IPS DF 6.9 (cell line): Measurements from ENCODE around the gene EHBP1.
"Not testable (repeated sequence)": the region's sequence is repeated elsewhere in the genome, so short reads cannot be mapped to it uniquely, and the experiment has no call there.

Source experiments
- DNase-seq: peaks from one replicate; pipeline ENCODE4 v3.0.0-alpha.2; 2013; ENCODE audit warnings: low read depth, low spot score
- H3K27ac ChIP-seq: one replicate; pipeline ENCODE4 v1.5.1; 2013; ENCODE audit warnings: low read length, control low read depth
- H3K27me3 ChIP-seq: 2 replicates; pipeline ENCODE4 v1.6.1; 2013; ENCODE audit warnings: mild to moderate bottlenecking, low read length; ENCODE audit not compliant: control insufficient read depth, insufficient read depth
- H3K36me3 ChIP-seq: 2 replicates; pipeline ENCODE4 v1.6.1; 2013; ENCODE audit warnings: low read length; ENCODE audit not compliant: control insufficient read depth, insufficient read depth
- H3K4me1 ChIP-seq: 2 replicates; pipeline ENCODE4 v1.6.1; 2013; ENCODE audit warnings: low read length; ENCODE audit not compliant: control insufficient read depth, insufficient read depth
- H3K4me3 ChIP-seq: 2 replicates; pipeline ENCODE4 v1.5.1; 2013; ENCODE audit warnings: mild to moderate bottlenecking, low read length
- H3K9me3 ChIP-seq: 2 replicates; pipeline ENCODE4 v1.6.1; 2013; ENCODE audit warnings: low read length, inconsistent platforms; ENCODE audit not compliant: control insufficient read depth, insufficient read depth
- WGBS: extraction: QIAGEN DNeasy Blood & Tissue Kit; methylation state at CpG from one replicate; pipeline ENCODE4 v1.1.7; 2013; ENCODE audit warnings: mixed read lengths, missing lambda C conversion rate; ENCODE audit not compliant: insufficient read length, insufficient coverage; 5-methylcytosine and 5-hydroxymethylcytosine counted together

The EHBP1 gene

GRCh38 chr2:62704654-62705006 is 883 bp upstream of the EHBP1 start:
- no peak overlapping the region for H3K27ac ChIP-seq
- WGBS: no CpG with 5 or more reads among the region's 2 CpGs
- DNase-seq: no peak
- H3K27me3 ChIP-seq: no peaks in the 10 kb centered on the region
- H3K36me3 ChIP-seq: no peaks in the 10 kb centered on the region; the same call in 1 of the 2 replicates
- H3K9me3 ChIP-seq: no peaks in the 10 kb centered on the region
- H3K4me3 ChIP-seq: peak overlapping the region; percentile 43; the same call in 1 of the 2 replicates
- no peaks in the 10 kb centered on the region for H3K4me1 ChIP-seq

GRCh38 chr2:62705859-62706720 is 577 bp downstream of the EHBP1 start:
- WGBS: no CpG with 5 or more reads among the region's 57 CpGs
- Histone ChIP-seq H3K27me3 (no peaks in the 10 kb centered on the region), H3K4me3 (peak overlapping the region; percentile 83), H3K27ac (no peak overlapping the region), H3K4me1 (no peaks in the 10 kb centered on the region), H3K36me3 (no peaks in the 10 kb centered on the region; the same call in 1 of the 2 replicates), H3K9me3 (no peaks in the 10 kb centered on the region)
- DNase-seq: peak; percentile 5

- DNase-seq: no peak
- H3K9me3 ChIP-seq: no peaks in the 10 kb centered on the region
- H3K27ac ChIP-seq: no peak overlapping the region
- WGBS: no CpG with 5 or more reads among the region's 7 CpGs
- H3K4me1 ChIP-seq: no peaks in the 10 kb centered on the region
- peak overlapping the region; percentile 83; the same call in 1 of the 2 replicates for H3K4me3 ChIP-seq
- H3K36me3 ChIP-seq: no peaks in the 10 kb centered on the region; the same call in 1 of the 2 replicates
- no peaks in the 10 kb centered on the region for H3K27me3 ChIP-seq
Observed at GRCh38 chr2:62706721-62707521, 1.4 kb downstream of the EHBP1 start.

- DNase-seq: no peak
- H3K4me3 ChIP-seq: no peak overlapping the region
- no peaks in the 10 kb centered on the region for H3K4me1 ChIP-seq
- no peak overlapping the region for H3K27ac ChIP-seq
- H3K9me3 ChIP-seq: no peaks in the 10 kb centered on the region
- H3K27me3 ChIP-seq: no peaks in the 10 kb centered on the region
- H3K36me3 ChIP-seq: no peaks in the 10 kb centered on the region; the same call in 1 of the 2 replicates
- no CpG with 5 or more reads among the region's 1 CpG for WGBS
Observed at GRCh38 chr2:62708751-62709150, 3.2 kb downstream of the EHBP1 start.

GRCh38 chr2:62711832-62712494 is 6.5 kb downstream of the EHBP1 start:
- Histone ChIP-seq H3K27ac (no peak overlapping the region), H3K27me3 (no peaks in the 10 kb centered on the region), H3K9me3 (no peaks in the 10 kb centered on the region), H3K4me3 (no peak overlapping the region), H3K4me1 (no peaks in the 10 kb centered on the region), H3K36me3 (no peaks in the 10 kb centered on the region; the same call in 1 of the 2 replicates)
- no peak for DNase-seq
- WGBS: no CpG with 5 or more reads among the region's 1 CpG

- no CpG with 5 or more reads among the region's 3 CpGs for WGBS
- DNase-seq, H3K36me3 ChIP-seq, H3K9me3 ChIP-seq, H3K27me3 ChIP-seq, H3K4me1 ChIP-seq, H3K4me3 ChIP-seq, H3K27ac ChIP-seq: not testable (repeated sequence)
Observed at GRCh38 chr2:62713196-62713595, 7.7 kb downstream of the EHBP1 start.

GRCh38 chr2:62713837-62714236 is 8.3 kb downstream of the EHBP1 start:
- Histone ChIP-seq H3K27me3 (no peaks in the 10 kb centered on the region), H3K27ac (no peak overlapping the region), H3K9me3 (no peaks in the 10 kb centered on the region), H3K4me1 (no peaks in the 10 kb centered on the region), H3K4me3 (no peak overlapping the region), H3K36me3 (no peaks in the 10 kb centered on the region; the same call in 1 of the 2 replicates)
- DNase-seq: no peak

- no peaks in the 10 kb centered on the region for H3K27me3 ChIP-seq
- DNase-seq: no peak
- no CpG with 5 or more reads among the region's 4 CpGs for WGBS
- no peaks in the 10 kb centered on the region for H3K36me3 ChIP-seq
- no peaks in the 10 kb centered on the region for H3K9me3 ChIP-seq
- no peak overlapping the region for H3K27ac ChIP-seq
- no peak overlapping the region for H3K4me3 ChIP-seq
- H3K4me1 ChIP-seq: no peaks in the 10 kb centered on the region
Observed at GRCh38 chr2:62716768-62717167, 11.3 kb downstream of the EHBP1 start.

GRCh38 chr2:62717503-62718081 is 12.1 kb downstream of the EHBP1 start:
- Histone ChIP-seq H3K36me3 (no peaks in the 10 kb centered on the region), H3K9me3 (no peaks in the 10 kb centered on the region), H3K27ac (no peak overlapping the region), H3K4me3 (no peak overlapping the region), H3K27me3 (no peaks in the 10 kb centered on the region), H3K4me1 (no peaks in the 10 kb centered on the region)
- no peak for DNase-seq
- no CpG with 5 or more reads among the region's 4 CpGs for WGBS

GRCh38 chr2:62718225-62718822 is 12.8 kb downstream of the EHBP1 start:
- WGBS: no CpG with 5 or more reads among the region's 2 CpGs
- no peaks in the 10 kb centered on the region for H3K36me3 ChIP-seq
- H3K4me1 ChIP-seq: no peaks in the 10 kb centered on the region
- no peaks in the 10 kb centered on the region for H3K9me3 ChIP-seq
- H3K27ac ChIP-seq: no peak overlapping the region
- no peaks in the 10 kb centered on the region for H3K27me3 ChIP-seq
- H3K4me3 ChIP-seq: no peak overlapping the region
- no peak for DNase-seq
